ENCODE data around the gene KLK13.

Gene KLK13, protein sequence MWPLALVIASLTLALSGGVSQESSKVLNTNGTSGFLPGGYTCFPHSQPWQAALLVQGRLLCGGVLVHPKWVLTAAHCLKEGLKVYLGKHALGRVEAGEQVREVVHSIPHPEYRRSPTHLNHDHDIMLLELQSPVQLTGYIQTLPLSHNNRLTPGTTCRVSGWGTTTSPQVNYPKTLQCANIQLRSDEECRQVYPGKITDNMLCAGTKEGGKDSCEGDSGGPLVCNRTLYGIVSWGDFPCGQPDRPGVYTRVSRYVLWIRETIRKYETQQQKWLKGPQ

DNA sequence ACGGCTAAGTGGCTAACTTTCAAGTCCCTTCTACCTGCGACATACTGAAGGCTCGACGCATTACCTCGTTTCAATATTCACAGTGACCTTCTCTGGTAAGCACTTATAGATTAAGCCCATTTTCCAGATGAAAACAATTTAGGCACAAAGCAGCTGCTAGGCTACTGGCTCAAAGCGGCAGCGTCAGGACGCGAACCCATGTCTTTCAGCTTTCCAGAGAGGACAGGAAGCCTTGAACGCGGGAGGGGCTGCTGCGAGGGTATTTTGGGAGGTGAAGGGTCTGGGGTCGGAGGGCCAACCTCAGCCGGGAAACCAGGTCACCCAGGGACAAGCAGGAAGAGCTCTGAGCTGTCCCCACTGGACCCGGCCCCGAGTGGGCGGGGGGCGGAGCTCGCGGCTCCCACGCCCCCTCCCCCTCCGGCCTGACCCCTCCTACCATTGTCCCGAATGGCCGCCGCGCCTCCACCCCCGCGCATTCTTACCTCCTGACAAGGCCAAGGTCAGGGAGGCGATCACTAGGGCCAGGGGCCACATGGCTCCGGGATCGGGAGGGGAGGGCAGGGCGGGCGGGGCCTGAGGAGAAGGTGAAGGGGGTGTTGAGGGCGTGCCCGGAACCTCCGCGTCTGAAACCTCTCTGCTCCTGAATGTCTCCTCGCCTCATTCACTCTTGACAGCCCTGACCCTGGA is at the start of gene KLK13:
KLK13 (minus strand) TSS at position 559 of the 687 bp plus-strand sequence; CDS start at position 534, 25 bp downstream.
- no peak for DNase-seq
- H3K36me3 Mint-ChIP-seq (ENCODE audit: low read depth), result no peaks in the 10 kb centered on the region
- H3K27me3 Mint-ChIP-seq, result peaks cover 58% of the 10 kb centered on the region
- no peak within 1 kb of the TSS for H3K27ac Mint-ChIP-seq
- H3K4me3 Mint-ChIP-seq, result no peak within 1 kb of the TSS
- H3K4me1 Mint-ChIP-seq (ENCODE audit: low read depth), result peaks cover 2% of the 10 kb centered on the region
- H3K9me3 Mint-ChIP-seq, result no peaks in the 10 kb centered on the region

DNA sequence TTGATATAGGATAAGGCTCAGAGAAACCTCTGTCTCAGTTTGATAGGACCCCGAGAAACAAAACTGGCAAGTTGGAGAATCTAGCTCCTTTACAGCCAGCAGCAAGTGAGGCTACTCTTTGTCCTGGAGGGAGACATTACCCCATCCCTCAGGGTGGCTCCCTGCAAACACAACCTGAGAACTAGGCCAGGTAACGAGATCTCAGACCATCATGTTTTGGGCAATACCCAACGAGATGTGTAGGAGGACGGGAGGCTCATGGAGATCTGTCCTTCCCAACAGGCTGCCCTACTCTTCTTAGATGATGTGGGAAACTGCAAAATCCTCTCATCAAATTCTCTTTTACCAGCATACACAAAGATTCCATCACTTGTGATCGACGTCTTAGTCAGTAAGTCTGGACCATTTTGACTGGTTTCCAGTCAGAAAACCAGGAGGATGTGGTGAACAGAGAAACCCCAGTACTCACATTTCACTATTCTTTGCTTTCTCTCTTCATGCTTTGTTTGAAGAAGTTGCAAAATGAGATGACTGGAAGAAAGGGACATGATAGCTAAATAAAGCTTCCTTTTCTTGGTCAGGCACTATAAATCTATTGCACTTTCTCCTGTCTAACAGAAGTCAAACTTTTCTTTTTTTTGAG is 49.3 kb upstream of the KLK13 start:
- Mint-ChIP-seq H3K27ac (peak overlapping the region; percentile 93), H3K36me3 (ENCODE audit: low read depth) (no peaks in the 10 kb centered on the region), H3K4me1 (ENCODE audit: low read depth) (peaks cover 24% of the 10 kb centered on the region), H3K27me3 (no peaks in the 10 kb centered on the region), H3K9me3 (no peaks in the 10 kb centered on the region), H3K4me3 (peak overlapping the region; percentile 28)
- DNase-seq, result peak; percentile 57

DNA sequence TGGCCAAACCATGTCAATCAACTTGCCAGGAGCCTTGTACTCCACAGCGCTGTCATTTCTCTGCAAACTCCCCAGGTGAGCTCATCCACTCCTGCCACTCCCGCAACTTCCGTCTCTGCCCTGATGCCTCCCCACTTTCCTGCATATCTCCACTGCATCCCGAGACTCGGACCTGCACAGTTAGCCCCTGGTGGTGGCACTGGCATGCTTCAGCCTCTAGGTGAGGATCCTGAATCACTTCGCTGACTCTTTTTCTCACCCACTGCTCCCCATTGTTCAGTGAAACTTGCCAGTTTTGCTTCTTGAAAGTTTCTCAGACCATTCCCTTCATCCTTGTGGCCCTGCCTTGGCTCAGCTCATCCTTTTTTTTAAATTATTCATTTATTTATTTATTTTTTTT is 46.7 kb upstream of the KLK13 start:
- no peak overlapping the region for H3K4me3 Mint-ChIP-seq
- H3K27me3 Mint-ChIP-seq, result no peaks in the 10 kb centered on the region
- peaks cover 28% of the 10 kb centered on the region for H3K4me1 Mint-ChIP-seq (ENCODE audit: low read depth)
- no peak for DNase-seq
- H3K9me3 Mint-ChIP-seq, result no peaks in the 10 kb centered on the region
- H3K36me3 Mint-ChIP-seq (ENCODE audit: low read depth), result peaks cover 17% of the 10 kb centered on the region
- H3K27ac Mint-ChIP-seq, result no peak overlapping the region

DNA sequence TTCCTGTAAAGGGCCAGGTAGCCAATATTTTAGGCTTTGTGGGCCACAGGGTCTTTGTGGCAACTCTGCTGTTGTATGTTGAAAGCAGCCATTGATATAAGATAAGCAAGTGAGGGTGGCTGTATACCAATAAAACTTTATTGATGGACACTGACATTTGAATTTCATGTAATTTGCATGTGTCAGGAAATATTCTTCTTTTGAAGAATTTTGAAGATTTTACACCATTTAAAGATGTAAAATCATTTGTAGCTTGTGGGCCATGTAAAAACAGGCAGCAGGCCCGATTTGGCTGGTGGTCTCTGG is 45.7 kb upstream of the KLK13 start:
- no peaks in the 10 kb centered on the region for H3K9me3 Mint-ChIP-seq
- no peak for DNase-seq
- no peak overlapping the region for H3K27ac Mint-ChIP-seq
- H3K4me3 Mint-ChIP-seq, result no peak overlapping the region
- H3K36me3 Mint-ChIP-seq (ENCODE audit: low read depth), result peaks cover 24% of the 10 kb centered on the region
- no peaks in the 10 kb centered on the region for H3K27me3 Mint-ChIP-seq
- peaks cover 30% of the 10 kb centered on the region for H3K4me1 Mint-ChIP-seq (ENCODE audit: low read depth)

DNA sequence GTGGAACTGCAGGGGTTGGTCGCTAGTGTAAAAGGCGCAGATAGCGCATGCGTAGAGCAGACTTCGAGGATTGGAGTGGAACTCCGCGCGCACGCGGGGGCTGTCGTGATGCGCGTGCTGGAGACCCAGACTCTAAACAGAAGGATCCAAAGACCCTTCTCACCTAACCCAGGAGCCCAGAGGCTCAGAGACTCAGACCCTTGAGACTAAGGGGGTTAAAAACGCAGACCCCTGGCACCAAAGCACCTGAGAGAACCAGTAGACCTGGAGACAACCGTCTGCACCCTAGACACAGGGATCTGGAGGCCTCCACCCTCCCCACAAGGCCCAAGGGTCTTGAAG is 43.9 kb upstream of the KLK13 start:
- Mint-ChIP-seq H3K9me3 (no peaks in the 10 kb centered on the region), H3K4me3 (peak overlapping the region; percentile 97), H3K36me3 (ENCODE audit: low read depth) (peaks cover 38% of the 10 kb centered on the region), H3K4me1 (ENCODE audit: low read depth) (peaks cover 41% of the 10 kb centered on the region), H3K27ac (peak overlapping the region; percentile 95), H3K27me3 (no peaks in the 10 kb centered on the region)
- DNase-seq, result no peak

DNA sequence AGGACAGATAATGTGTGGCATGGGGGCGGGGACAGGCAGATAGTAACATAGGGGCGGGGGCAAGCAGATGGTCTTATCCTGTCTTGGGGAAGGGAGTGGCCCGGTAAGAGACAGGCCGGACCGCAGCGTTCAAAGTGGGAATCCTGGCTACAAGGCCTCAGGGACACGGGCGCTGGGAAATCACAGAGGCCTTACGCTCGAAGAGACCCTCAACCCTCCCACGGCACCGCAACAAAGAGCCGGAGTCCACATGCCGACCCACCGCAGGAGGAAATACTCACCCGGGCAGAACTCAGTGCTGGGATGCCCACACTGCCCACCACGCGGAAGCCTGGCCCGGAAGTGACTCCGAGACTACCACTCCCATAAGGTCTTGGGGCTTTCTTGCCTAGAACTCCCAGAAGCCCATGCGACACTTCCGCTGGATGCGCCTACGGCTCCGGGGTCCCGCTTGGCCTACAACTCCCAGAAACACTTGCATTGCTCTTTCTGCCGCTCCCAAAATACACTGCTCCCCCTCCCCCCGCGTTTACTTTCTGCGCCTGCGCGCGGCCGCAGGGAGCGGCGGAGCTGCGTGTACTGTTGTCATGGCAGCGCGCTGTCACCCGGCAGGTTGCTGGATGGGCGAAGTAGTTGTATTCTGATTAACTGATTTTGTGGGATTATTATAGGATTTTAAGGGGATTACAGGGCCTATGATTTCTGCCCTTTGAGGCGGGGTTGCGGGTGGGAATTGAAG is 43.3 kb upstream of the KLK13 start, which contains the start of gene CTU1:
CTU1 (minus strand) TSS at position 344 of the 739 bp plus-strand sequence. CDS start 3,840 bp downstream, outside the sequence.
- Mint-ChIP-seq H3K4me1 (ENCODE audit: low read depth) (peaks cover 44% of the 10 kb centered on the region), H3K27ac (peak within 1 kb of the TSS; percentile 95), H3K9me3 (no peaks in the 10 kb centered on the region), H3K4me3 (peak within 1 kb of the TSS; percentile 97), H3K36me3 (ENCODE audit: low read depth) (peaks cover 44% of the 10 kb centered on the region), H3K27me3 (no peaks in the 10 kb centered on the region)
- DNase-seq, result peak; percentile 97

DNA sequence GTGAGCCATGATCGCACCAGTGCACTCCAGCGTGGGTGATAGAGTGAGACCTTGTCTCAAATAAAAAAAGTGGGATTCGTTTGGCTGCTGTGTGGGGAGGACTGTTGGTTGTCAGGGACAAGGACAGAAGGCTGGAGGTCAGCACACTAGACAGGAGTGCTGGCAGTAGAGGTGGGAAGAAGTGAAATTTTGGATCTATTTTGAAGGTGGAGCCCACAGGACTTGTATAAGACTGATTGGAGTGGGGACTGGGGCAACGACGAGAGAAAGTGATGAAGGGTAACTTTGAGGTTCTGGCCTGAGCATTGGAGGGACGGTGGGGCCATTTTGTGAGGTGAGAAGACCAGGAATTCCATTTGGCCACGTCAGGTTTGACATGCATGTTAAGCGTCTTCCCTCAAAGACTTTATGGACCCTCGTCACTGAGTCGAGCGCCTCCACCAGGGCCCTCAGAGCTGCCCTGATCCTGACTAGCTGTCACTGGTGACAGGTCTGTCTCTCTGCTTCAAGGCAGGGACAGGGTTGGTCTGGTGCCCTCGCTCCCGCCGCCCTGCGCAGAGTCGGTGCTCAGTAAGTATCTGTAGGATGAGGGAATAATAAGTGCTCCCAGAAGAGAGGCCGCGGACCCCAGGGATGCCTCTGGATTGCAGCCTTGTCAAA is 42.6 kb upstream of the KLK13 start:
- Mint-ChIP-seq H3K4me1 (ENCODE audit: low read depth) (peaks cover 50% of the 10 kb centered on the region), H3K27ac (peak overlapping the region; percentile 95), H3K4me3 (peak overlapping the region; percentile 97), H3K36me3 (ENCODE audit: low read depth) (peaks cover 51% of the 10 kb centered on the region), H3K27me3 (no peaks in the 10 kb centered on the region), H3K9me3 (no peaks in the 10 kb centered on the region)
- no peak for DNase-seq

DNA sequence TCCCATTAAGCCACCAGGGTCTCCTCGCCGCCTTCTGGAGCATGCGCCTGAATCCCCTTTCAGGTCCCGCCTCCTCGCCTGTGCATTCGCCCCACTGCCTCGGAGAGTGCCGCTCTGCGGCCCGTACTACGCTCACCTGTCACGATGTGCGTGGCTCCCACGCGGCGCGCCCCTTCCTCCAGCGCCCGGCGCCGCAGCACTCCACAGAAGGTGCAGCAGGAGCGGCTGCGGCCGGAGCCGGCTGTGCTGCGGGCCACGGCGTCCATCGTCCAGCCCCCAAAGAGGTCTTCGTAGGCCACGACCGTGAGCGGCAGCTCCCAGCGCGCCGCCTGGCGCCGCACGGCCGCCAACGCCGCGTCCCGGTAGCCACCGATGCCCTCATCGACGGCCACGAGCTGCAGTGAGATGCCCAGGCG is 39.0 kb upstream of the KLK13 start:
- no peak for DNase-seq
- Mint-ChIP-seq H3K4me1 (ENCODE audit: low read depth) (peaks cover 61% of the 10 kb centered on the region), H3K9me3 (no peaks in the 10 kb centered on the region), H3K4me3 (no peak overlapping the region), H3K27ac (no peak overlapping the region), H3K36me3 (ENCODE audit: low read depth) (peaks cover 86% of the 10 kb centered on the region), H3K27me3 (no peaks in the 10 kb centered on the region)

DNA sequence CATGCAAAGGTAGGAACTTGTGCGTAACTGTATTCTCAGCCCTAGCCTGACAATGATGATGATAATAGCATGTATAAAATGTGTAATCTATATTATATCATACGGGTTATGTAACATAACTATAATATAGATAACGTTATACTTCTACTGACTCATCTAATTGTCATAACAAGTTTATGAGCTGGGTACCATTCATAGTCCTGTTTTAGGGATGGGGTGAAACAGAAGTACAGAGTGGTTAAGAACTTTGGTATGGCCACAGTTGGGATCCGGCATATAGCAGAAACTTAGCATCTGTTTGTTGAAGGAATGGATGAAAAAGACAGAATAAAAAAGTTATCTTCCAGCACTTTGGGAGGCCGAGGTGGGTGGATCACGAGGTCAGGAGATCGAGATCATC is 38.1 kb upstream of the KLK13 start:
- Mint-ChIP-seq H3K27me3 (no peaks in the 10 kb centered on the region), H3K36me3 (ENCODE audit: low read depth) (peaks cover 86% of the 10 kb centered on the region), H3K27ac (peak overlapping the region; percentile 5), H3K4me3 (no peak overlapping the region), H3K4me1 (ENCODE audit: low read depth) (peaks cover 55% of the 10 kb centered on the region), H3K9me3 (no peaks in the 10 kb centered on the region)
- DNase-seq, result no peak

DNA sequence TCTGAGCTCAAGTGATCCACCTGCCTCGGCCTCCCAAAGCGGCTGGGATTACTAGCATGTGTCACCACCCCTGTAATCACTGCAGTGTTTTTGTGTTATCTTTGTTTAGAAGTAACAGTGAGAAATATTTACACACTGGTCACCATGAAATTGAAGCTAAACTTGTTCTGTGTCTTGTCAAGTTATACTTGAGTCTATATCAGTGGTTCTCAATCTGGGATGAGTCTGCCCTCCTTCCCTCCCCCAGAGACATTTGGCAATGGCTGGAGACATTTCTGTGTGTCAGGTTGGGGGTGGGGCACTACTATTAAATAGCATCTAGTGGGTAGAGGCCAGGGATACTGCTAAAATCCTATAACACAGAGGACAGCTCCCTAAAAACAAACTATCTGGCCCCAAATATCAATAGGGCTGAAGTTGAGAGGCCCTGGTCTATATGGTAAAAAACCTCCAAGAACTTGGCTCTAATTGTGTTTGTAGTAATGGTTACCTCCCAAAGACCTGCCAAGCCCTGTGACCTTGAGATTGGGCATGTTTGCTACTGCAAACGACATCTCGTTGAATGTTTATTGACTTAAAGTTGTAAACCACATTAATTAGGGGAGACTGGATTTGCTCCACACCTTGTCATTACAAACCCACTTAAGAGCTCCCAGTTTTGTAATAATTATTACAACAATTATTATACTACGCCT is 36.4 kb upstream of the KLK13 start:
- DNase-seq, result no peak
- Mint-ChIP-seq H3K36me3 (ENCODE audit: low read depth) (peaks cover 88% of the 10 kb centered on the region), H3K27ac (peak overlapping the region; percentile 26), H3K4me3 (no peak overlapping the region), H3K27me3 (no peaks in the 10 kb centered on the region), H3K4me1 (ENCODE audit: low read depth) (peaks cover 58% of the 10 kb centered on the region), H3K9me3 (no peaks in the 10 kb centered on the region)

DNA sequence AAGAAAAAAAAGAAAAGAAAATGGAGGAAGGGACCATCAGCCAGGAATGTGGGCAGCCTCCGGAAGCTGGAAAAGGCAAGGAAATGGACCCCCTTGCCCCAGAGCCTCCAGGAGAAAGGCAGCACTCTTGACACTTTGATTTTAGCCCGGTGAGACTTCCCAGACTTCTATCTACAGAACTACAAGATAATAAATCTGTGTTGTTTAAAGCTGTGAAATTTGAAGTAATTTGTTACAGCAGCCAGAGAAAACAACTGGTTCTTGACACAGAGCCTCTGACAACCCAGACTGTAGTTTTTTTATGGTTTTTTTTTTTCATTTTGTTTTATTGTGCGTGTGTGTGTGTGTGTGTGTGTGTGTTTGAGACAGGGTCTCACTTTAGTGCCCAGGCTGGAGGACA is 35.7 kb upstream of the KLK13 start:
- no peaks in the 10 kb centered on the region for H3K9me3 Mint-ChIP-seq
- H3K27ac Mint-ChIP-seq, result peak overlapping the region; percentile 26
- peaks cover 88% of the 10 kb centered on the region for H3K36me3 Mint-ChIP-seq (ENCODE audit: low read depth)
- no peak overlapping the region for H3K4me3 Mint-ChIP-seq
- DNase-seq, result no peak
- H3K27me3 Mint-ChIP-seq, result no peaks in the 10 kb centered on the region
- peaks cover 52% of the 10 kb centered on the region for H3K4me1 Mint-ChIP-seq (ENCODE audit: low read depth)

DNA sequence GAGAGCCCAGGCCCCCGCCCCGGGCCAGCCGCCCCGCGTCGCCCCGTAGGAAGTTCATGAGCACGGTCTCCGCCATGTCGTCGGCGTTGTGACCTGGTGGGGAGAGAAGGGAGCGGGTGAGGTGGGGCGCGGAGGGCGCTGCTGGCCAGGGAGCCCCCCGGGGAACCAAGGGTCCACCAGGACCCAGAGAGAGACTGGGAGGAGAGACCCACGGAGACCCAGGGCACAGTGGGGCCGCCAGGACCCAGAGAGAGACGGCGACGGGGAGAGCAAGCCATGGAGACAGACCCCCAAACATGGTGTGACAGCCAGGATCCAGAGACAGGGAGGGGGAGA is 34.1 kb upstream of the KLK13 start:
- peaks cover 43% of the 10 kb centered on the region for H3K4me1 Mint-ChIP-seq (ENCODE audit: low read depth)
- no peaks in the 10 kb centered on the region for H3K27me3 Mint-ChIP-seq
- peak overlapping the region; percentile 62 for H3K4me3 Mint-ChIP-seq
- DNase-seq, result no peak
- H3K9me3 Mint-ChIP-seq, result no peaks in the 10 kb centered on the region
- peak overlapping the region; percentile 69 for H3K27ac Mint-ChIP-seq
- H3K36me3 Mint-ChIP-seq (ENCODE audit: low read depth), result peaks cover 85% of the 10 kb centered on the region

DNA sequence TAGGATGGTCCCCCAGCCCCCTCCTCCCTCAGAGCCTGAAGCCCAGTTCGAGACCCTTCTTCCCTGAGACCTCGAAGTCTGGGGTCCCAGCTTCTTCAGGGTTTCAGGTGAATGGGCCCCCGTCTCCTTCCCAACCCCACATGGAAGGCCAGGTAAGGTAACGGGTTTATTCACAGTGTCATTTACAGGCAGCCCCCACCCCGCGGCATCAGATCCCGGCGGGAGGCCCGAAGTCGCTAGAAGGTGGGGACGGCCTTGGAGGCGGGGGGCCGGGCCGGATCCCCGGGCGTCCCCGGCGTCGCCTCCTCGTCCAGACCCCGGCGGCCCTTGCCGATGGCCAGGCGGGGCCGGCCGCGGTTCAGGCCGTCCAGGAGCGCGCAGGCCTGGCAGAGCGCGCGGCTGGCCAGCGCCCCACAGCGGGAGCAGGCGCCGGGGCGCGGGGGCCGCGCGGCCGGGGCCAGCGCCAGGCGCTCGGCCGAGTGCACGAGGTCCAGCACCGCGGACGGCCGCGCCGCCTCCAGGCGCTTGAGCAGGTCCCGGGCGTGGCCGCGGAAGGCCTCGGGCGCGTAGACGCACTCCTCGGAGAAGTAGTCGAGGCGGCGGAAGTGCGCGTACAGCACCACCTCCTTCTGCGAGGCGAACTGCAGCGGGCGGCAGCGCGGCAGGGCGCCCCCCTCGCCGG is 33.6 kb upstream of the KLK13 start:
- H3K9me3 Mint-ChIP-seq, result no peaks in the 10 kb centered on the region
- no peaks in the 10 kb centered on the region for H3K27me3 Mint-ChIP-seq
- peak overlapping the region; percentile 62 for H3K4me3 Mint-ChIP-seq
- H3K4me1 Mint-ChIP-seq (ENCODE audit: low read depth), result peaks cover 40% of the 10 kb centered on the region
- H3K27ac Mint-ChIP-seq, result no peak overlapping the region
- peak; percentile 58 for DNase-seq
- H3K36me3 Mint-ChIP-seq (ENCODE audit: low read depth), result peaks cover 80% of the 10 kb centered on the region
